Cardiac fibroblast (primary cell): ENCODE results near the gene DOHH.

Source experiments
- DNase-seq, 2 donors: peaks; one replicate each; pipeline versions ENCODE4 v3.0.0 to v3.0.0-alpha.2; 2010; ENCODE audit warnings: low read depth in 2 of 2
- H3K4me3 ChIP-seq, 2 donors: replicated peaks in 1 of 2; 1 replicate in 1 of 2; 2 replicates in 1 of 2; pipeline ENCODE4 v1.5.1; 2011; ENCODE audit warnings: low read depth in 2 of 2, low read length in 2 of 2, mild to moderate bottlenecking in 2 of 2, moderate library complexity in 1 of 2
- TF ChIP-seq, protein P1 (sequence below): IDR thresholded peaks from one replicate; pipeline ENCODE4 v1.5.1; 2011; ENCODE audit warnings: low read depth, mild to moderate bottlenecking, low read length, inconsistent platforms

The DOHH gene

DNA sequence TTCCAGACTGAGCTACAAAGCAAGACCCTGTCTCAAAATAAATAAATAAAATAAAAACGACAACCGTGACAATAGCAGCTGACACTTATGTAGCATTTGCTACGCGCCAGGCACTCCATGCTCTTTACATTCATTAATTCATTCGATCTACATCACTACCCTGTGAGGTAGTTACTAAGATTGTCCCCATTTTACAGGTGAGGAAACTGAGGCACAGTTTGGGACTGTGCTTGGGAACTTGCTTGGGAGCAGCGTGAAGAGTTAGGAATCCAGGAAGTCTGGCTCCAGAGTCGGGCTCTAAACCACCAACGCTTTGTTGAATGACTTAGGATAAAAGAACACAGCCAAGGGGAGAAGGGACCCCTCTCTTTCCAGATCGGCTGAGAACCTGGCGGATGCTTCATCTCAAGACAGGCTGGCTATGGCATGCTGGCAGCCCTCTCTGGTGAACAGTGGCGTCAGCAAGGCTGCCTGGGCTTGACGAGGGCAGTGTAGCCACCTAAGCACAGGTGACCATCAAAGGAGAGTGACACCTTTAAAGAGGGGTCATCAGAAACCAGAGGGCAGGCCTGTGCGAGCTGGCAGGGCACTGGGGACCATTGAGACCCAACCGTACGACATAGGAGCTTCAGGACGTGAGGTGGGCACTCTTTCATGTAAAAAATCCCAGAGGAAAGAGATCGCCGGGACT is 591 bp downstream of the DOHH start:
- H3K4me3 ChIP-seq: peak overlapping the region; percentile 76 to 96
- TF ChIP-seq, protein P1, sequence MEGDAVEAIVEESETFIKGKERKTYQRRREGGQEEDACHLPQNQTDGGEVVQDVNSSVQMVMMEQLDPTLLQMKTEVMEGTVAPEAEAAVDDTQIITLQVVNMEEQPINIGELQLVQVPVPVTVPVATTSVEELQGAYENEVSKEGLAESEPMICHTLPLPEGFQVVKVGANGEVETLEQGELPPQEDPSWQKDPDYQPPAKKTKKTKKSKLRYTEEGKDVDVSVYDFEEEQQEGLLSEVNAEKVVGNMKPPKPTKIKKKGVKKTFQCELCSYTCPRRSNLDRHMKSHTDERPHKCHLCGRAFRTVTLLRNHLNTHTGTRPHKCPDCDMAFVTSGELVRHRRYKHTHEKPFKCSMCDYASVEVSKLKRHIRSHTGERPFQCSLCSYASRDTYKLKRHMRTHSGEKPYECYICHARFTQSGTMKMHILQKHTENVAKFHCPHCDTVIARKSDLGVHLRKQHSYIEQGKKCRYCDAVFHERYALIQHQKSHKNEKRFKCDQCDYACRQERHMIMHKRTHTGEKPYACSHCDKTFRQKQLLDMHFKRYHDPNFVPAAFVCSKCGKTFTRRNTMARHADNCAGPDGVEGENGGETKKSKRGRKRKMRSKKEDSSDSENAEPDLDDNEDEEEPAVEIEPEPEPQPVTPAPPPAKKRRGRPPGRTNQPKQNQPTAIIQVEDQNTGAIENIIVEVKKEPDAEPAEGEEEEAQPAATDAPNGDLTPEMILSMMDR: no peak
- no peak for DNase-seq

DNA sequence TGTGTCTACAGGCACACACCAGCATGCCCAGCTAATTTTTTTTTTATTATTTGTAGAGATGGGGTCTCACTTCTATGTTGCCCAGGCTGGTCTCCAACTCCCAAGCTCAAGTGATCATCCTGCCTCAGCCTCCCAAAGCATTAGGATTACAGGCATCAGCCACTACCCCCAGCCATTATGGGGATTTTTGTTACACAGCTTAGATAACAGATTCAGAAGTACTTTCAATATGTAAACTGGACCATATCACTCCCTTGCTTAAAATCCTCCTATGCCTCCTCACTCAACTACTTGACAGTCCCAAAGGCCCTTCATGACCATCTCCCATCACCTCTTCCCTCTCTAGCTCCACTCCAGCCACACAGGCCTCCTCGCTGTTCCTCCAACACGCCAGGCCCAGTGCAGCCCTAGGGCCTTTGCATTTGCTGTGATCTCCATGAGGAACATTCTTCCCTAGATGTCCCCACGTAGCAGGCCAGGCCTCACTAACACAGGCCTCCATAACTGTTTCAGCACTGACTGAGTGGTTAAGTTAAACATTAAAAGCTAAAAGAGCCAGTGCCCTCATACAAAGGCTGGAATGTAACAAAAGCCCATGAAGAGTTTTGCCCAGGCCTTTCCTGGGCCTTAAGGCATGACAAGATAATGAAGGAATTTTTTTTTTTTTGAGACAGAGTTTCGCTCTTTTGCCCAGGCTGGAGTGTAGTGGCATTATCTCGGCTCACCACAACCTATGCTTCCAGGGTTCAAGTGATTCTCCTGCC is 2.5 kb downstream of the DOHH start:
- H3K4me3 ChIP-seq: no peak overlapping the region
- TF ChIP-seq, protein P1: no peak
- DNase-seq: no peak

DNA sequence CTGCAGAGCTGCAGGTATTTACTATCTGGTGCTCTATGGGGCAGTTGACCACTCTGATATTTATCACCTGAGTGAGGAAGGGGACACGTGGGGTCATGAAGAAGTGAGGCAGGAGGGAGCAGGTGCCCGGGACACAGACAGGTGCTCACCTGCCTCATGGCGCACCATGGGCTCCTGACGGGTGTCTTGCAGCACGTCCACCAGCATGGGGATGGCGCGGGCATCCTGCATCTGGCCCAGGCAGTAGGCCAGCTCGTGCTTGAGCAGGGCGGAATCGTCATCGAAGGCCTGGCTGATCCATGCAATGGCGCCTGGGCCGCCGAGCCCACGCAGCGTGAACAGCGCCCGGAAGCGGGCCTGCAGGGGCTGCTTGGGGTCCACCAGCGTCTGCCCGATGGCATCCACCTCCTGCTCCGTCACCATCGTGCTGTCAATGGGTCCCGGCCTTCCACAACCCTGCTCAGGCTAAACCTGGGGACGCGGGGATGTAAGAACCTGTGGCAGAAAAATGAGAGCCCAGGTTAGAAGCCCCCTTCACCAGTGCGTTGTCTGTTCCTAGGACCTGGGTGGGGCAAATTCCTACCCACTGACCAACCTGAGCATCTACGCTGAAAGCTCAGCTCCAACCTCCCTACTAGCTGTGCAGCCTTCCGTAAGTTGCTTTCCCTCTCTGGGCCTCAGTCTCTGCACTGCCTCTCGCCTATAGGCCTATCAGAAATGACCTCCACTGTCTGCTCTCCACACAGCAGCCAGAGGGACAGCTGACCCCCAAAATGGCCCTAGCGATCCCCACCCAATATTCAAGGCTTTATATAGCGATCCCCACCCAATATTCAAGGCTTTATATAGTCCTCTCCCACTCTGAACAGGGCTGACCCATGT is 3.8 kb downstream of the DOHH start:
- no peak overlapping the region for H3K4me3 ChIP-seq
- TF ChIP-seq, protein P1: no peak
- no peak for DNase-seq

DNA sequence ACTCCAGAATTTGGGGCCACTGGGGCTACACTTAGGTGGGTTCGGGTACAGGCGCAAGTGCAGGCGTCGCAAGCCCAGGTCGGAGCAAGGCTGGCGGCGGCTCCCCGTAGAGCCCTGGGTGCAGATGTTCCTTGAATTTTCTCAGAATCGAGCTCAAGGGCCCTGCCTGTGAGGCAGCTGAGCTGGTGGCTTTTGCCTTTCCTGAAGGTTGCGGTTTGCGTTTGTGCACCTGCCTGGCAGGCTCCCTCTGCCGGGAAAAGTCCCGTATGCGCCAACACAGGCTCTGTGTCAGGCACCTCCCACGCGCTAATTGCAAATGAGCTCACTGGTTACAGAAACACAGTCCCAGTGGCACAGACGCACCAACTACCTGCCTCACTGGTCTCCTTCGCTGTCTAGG is 5.9 kb downstream of the DOHH start:
- TF ChIP-seq, protein P1: no peak
- H3K4me3 ChIP-seq: no peak overlapping the region
- DNase-seq: no peak

DNA sequence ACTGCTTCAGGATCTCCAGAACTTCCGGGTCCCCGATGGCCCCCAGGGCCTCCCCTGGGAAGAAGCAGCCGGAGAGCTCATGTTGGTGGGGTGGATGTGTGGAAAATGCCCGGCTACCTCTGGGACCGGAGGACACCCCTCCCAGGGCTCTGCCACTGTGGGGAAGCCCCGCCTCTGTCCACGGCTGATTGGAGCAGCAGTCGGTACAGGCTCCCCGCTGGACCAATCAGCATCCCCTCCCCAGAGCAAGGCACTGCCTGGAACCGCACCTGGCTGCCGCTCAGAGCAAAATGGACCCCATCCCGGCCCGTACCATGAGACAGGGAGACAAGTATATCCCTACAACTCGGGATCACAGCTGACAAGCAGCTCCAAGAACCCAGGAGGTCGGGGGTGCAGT is 6.4 kb downstream of the DOHH start:
- TF ChIP-seq, protein P1: no peak
- H3K4me3 ChIP-seq: no peak overlapping the region
- no peak for DNase-seq

DNA sequence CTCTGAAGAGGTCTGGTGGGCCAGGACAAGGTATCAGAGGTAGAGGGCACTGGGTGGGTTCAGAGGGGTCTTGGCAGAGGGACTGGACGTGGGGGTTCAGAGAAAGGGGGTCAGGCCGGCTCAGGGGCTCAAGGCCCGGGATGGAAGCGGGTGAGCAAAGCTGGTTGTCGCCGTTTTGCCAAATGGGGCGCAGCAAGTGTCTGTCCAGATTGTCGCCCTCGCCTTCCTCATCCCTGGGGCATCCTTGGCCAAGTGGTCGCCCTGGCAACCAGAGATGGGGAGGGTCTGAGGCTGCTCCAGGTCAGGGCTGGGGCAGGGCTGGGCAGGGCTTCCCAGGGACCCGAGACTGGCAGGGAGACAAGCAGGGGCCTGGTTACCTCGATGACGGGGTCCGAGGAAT is 6.8 kb downstream of the DOHH start:
- DNase-seq: no peak
- TF ChIP-seq, protein P1: no peak
- H3K4me3 ChIP-seq: no peak overlapping the region
